ENCODE data around the gene BCKDHB. TPM values are rescaled to one million over a fixed set of nuclear protein-coding genes. Genes with fewer than 3 reads are reported as not detected.
"Not testable (repeated sequence)": the region's sequence is repeated elsewhere in the genome, so short reads cannot be mapped to it uniquely, and the experiment has no call there.

Gene BCKDHB
- 10.6 and 12.2 TPM in 2 replicates for total RNA-seq (2014; rRNA removed; shearing (Covaris generic))
- 9.8 and 12.0 TPM in 2 replicates for polyA plus RNA-seq (2015; cell fraction: cytosol; rRNA removed)
- polyA plus RNA-seq (2015; cell fraction: nucleus; rRNA removed) = 9.8 and 14.1 TPM in 2 replicates

GRCh38 chr6:80106418-80107235 lies at the start of gene BCKDHB:
BCKDHB (plus strand) TSS chr6:80106671; CDS start chr6:80106694, 23 bp downstream.
- in situ Hi-C loops (cut with HindIII; ENCODE audit: low pct_unique_long_range_greater_than_20kb, low sequenced_read_pairs) = no loop called here
- DNase-seq (ENCODE audit: low read depth, low spot score) = peak; percentile 99

- in situ Hi-C loops (cut with HindIII; ENCODE audit: low pct_unique_long_range_greater_than_20kb, low sequenced_read_pairs) = no loop called here
- no peak for DNase-seq (ENCODE audit: low read depth, low spot score)
Observed at GRCh38 chr6:80060774-80061173, 45.7 kb upstream of the BCKDHB start.

GRCh38 chr6:80068146-80068545 lies 38.3 kb upstream of the BCKDHB start:
- DNase-seq (ENCODE audit: low read depth, low spot score) = not testable (repeated sequence)

GRCh38 chr6:80070431-80070830 lies 36.0 kb upstream of the BCKDHB start:
- in situ Hi-C loops (cut with HindIII; ENCODE audit: low pct_unique_long_range_greater_than_20kb, low sequenced_read_pairs); DNase-seq (ENCODE audit: low read depth, low spot score): not testable (repeated sequence)

More at GRCh38 chr6:80068146-80068545, 38.3 kb upstream of the BCKDHB start:
- in situ Hi-C loops (cut with HindIII; ENCODE audit: low pct_unique_long_range_greater_than_20kb, low sequenced_read_pairs) = not testable (repeated sequence)

GRCh38 chr6:80077067-80077466 lies 29.4 kb upstream of the BCKDHB start:
- in situ Hi-C loops (cut with HindIII; ENCODE audit: low pct_unique_long_range_greater_than_20kb, low sequenced_read_pairs) = no loop called here
- no peak for DNase-seq (ENCODE audit: low read depth, low spot score)

- DNase-seq (ENCODE audit: low read depth, low spot score) = no peak
- in situ Hi-C loops (cut with HindIII; ENCODE audit: low pct_unique_long_range_greater_than_20kb, low sequenced_read_pairs) = no loop called here
Observed at GRCh38 chr6:80088637-80089036, 17.8 kb upstream of the BCKDHB start.

- in situ Hi-C loops (cut with HindIII; ENCODE audit: low pct_unique_long_range_greater_than_20kb, low sequenced_read_pairs) = no loop called here
- no peak for DNase-seq (ENCODE audit: low read depth, low spot score)
Observed at GRCh38 chr6:80091506-80091905, 15.0 kb upstream of the BCKDHB start.

GRCh38 chr6:80094017-80094416 lies 12.5 kb upstream of the BCKDHB start:
- in situ Hi-C loops (cut with HindIII; ENCODE audit: low pct_unique_long_range_greater_than_20kb, low sequenced_read_pairs) = no loop called here

GRCh38 chr6:80095600-80095999 lies 10.9 kb upstream of the BCKDHB start:
- no peak for DNase-seq (ENCODE audit: low read depth, low spot score)
- in situ Hi-C loops (cut with HindIII; ENCODE audit: low pct_unique_long_range_greater_than_20kb, low sequenced_read_pairs) = no loop called here

More at GRCh38 chr6:80094017-80094416, 12.5 kb upstream of the BCKDHB start:
- peak; percentile 40 for DNase-seq (ENCODE audit: low read depth, low spot score)

- no peak for DNase-seq (ENCODE audit: low read depth, low spot score)
- in situ Hi-C loops (cut with HindIII; ENCODE audit: low pct_unique_long_range_greater_than_20kb, low sequenced_read_pairs) = no loop called here
Observed at GRCh38 chr6:80098392-80098791, 8.1 kb upstream of the BCKDHB start.

- no peak for DNase-seq (ENCODE audit: low read depth, low spot score)
- in situ Hi-C loops (cut with HindIII; ENCODE audit: low pct_unique_long_range_greater_than_20kb, low sequenced_read_pairs) = no loop called here
Observed at GRCh38 chr6:80104520-80104919, 2.0 kb upstream of the BCKDHB start.

GRCh38 chr6:80105972-80106417 lies 476 bp upstream of the BCKDHB start:
- no peak for DNase-seq (ENCODE audit: low read depth, low spot score)
- in situ Hi-C loops (cut with HindIII; ENCODE audit: low pct_unique_long_range_greater_than_20kb, low sequenced_read_pairs) = no loop called here

- DNase-seq (ENCODE audit: low read depth, low spot score); in situ Hi-C loops (cut with HindIII; ENCODE audit: low pct_unique_long_range_greater_than_20kb, low sequenced_read_pairs): not testable (repeated sequence)
Observed at GRCh38 chr6:80122576-80122975, 16.1 kb downstream of the BCKDHB start.

- in situ Hi-C loops (cut with HindIII; ENCODE audit: low pct_unique_long_range_greater_than_20kb, low sequenced_read_pairs) = no loop called here
- no peak for DNase-seq (ENCODE audit: low read depth, low spot score)
Observed at GRCh38 chr6:80126657-80127345, 20.3 kb downstream of the BCKDHB start.

GRCh38 chr6:80129485-80129884 lies 23.0 kb downstream of the BCKDHB start:
- in situ Hi-C loops (cut with HindIII; ENCODE audit: low pct_unique_long_range_greater_than_20kb, low sequenced_read_pairs) = no loop called here
- DNase-seq (ENCODE audit: low read depth, low spot score) = no peak

GRCh38 chr6:80133020-80133419 lies 26.5 kb downstream of the BCKDHB start:
- peak; percentile 71 for DNase-seq (ENCODE audit: low read depth, low spot score)
- in situ Hi-C loops (cut with HindIII; ENCODE audit: low pct_unique_long_range_greater_than_20kb, low sequenced_read_pairs) = no loop called here

GRCh38 chr6:80134065-80134464 lies 27.6 kb downstream of the BCKDHB start:
- no peak for DNase-seq (ENCODE audit: low read depth, low spot score)
- in situ Hi-C loops (cut with HindIII; ENCODE audit: low pct_unique_long_range_greater_than_20kb, low sequenced_read_pairs) = no loop called here

GRCh38 chr6:80142586-80142985 lies 36.1 kb downstream of the BCKDHB start:
- no peak for DNase-seq (ENCODE audit: low read depth, low spot score)
- in situ Hi-C loops (cut with HindIII; ENCODE audit: low pct_unique_long_range_greater_than_20kb, low sequenced_read_pairs) = no loop called here

Measured in SK-MEL-5 (cell line).